H4 (cell line): Measurements from ENCODE around the gene MVB12B. TPM values are rescaled to one million over a fixed set of nuclear protein-coding genes. Genes with fewer than 3 reads are reported as not detected.

Experiments used
- DNase-seq: peaks from one replicate; pipeline ENCODE4 v3.0.0-alpha.2; 2015; ENCODE audit warnings: low spot score
- total RNA-seq: library from RNA; depleted of rRNA; stranded (reverse); fragments of >200 nt; shearing (Covaris generic); gene quantifications from 2 replicates; pipeline ENCODE4 v1.2.3, GENCODE V29; 2014

The MVB12B gene
- total RNA-seq, 1 experiment from 2014 or later, result 2.8 TPM

- no peak for DNase-seq
These were observed 3.0 kb downstream of the MVB12B start for GRCh38 chr9:126329476-126330275.

- no peak for DNase-seq
These were observed 3.9 kb downstream of the MVB12B start for GRCh38 chr9:126330536-126330935.

- no peak for DNase-seq
These were observed 5.5 kb downstream of the MVB12B start for GRCh38 chr9:126331964-126332748.

- no peak for DNase-seq
These were observed 8.3 kb downstream of the MVB12B start for GRCh38 chr9:126334721-126335621.

GRCh38 chr9:126335837-126336735 lies 9.5 kb downstream of the MVB12B start:
- DNase-seq, result no peak

GRCh38 chr9:126336736-126337325 lies 10.2 kb downstream of the MVB12B start:
- no peak for DNase-seq

GRCh38 chr9:126337729-126338372 lies 11.2 kb downstream of the MVB12B start:
- no peak for DNase-seq

- no peak for DNase-seq
These were observed 12.3 kb downstream of the MVB12B start for GRCh38 chr9:126338945-126339344.

- no peak for DNase-seq
These were observed 14.8 kb downstream of the MVB12B start for GRCh38 chr9:126341426-126341825.

- DNase-seq, result no peak
These were observed 15.3 kb downstream of the MVB12B start for GRCh38 chr9:126341902-126342301.

- no peak for DNase-seq
These were observed 16.0 kb downstream of the MVB12B start for GRCh38 chr9:126342621-126343031.

- no peak for DNase-seq
These were observed 16.7 kb downstream of the MVB12B start for GRCh38 chr9:126343271-126343700.

- no peak for DNase-seq
These were observed 19.4 kb downstream of the MVB12B start for GRCh38 chr9:126346031-126346430.

- no peak for DNase-seq
These were observed 20.5 kb downstream of the MVB12B start for GRCh38 chr9:126347093-126347492.

- peak; percentile 62 for DNase-seq
These were observed 21.5 kb downstream of the MVB12B start for GRCh38 chr9:126347911-126348760.

GRCh38 chr9:126348911-126349550 lies 22.4 kb downstream of the MVB12B start:
- DNase-seq, result no peak

GRCh38 chr9:126354887-126355770 lies 28.5 kb downstream of the MVB12B start:
- DNase-seq, result no peak
